DOHH2 (cell line): ENCODE results near the gene SEMA3E.

ENCODE experiments used
- H3F3A ChIP-seq: fragments of 200-600 bp; sonication (generic), shearing (Covaris generic); 2 replicates; pipeline ENCODE4 v1.6.0; 2016; ENCODE audit warnings: antibody characterized with exemption, mild to moderate bottlenecking; ENCODE audit not compliant: control insufficient read depth, insufficient read depth
- H3K27ac ChIP-seq: fragments of 200-600 bp; sonication (generic); 2 replicates; pipeline ENCODE4 v1.5.1; 2014; ENCODE audit warnings: low read depth, mild to moderate bottlenecking, low read length, moderate library complexity
- H3K27me3 ChIP-seq: fragments of 200-600 bp; sonication (generic); 2 replicates; pipeline ENCODE4 v1.6.1; 2014; ENCODE audit warnings: mild to moderate bottlenecking, low read length, mixed read lengths; ENCODE audit not compliant: control insufficient read depth
- H3K36me3 ChIP-seq: fragments of 200-600 bp; sonication (generic); 2 replicates; pipeline ENCODE4 v1.6.1; 2014; ENCODE audit warnings: mild to moderate bottlenecking, low read length, moderate library complexity, mixed read lengths; ENCODE audit not compliant: control insufficient read depth
- H3K4me1 ChIP-seq: fragments of 200-600 bp; sonication (generic); 2 replicates; pipeline ENCODE4 v1.6.1; 2014; ENCODE audit warnings: mild to moderate bottlenecking, low read length, mixed read lengths; ENCODE audit not compliant: control insufficient read depth
- H3K4me2 ChIP-seq: fragments of 200-600 bp; sonication (generic); 2 replicates; pipeline ENCODE4 v1.6.0; 2014; ENCODE audit warnings: mild to moderate bottlenecking, low read length, moderate library complexity
- H3K4me3 ChIP-seq: fragments of 200-600 bp; sonication (generic); 2 replicates; pipeline ENCODE4 v1.5.1; 2014; ENCODE audit warnings: mild to moderate bottlenecking, low read length, mixed read lengths
- H3K79me2 ChIP-seq: fragments of 200-600 bp; sonication (generic); 2 replicates; pipeline ENCODE4 v1.6.1; 2014; ENCODE audit warnings: mild to moderate bottlenecking, low read length, mixed read lengths; ENCODE audit not compliant: control insufficient read depth
- H3K9me2 ChIP-seq: fragments of 200-600 bp; sonication (generic); replicated peaks from 2 replicates; pipeline ENCODE4 v1.6.1; 2014; ENCODE audit warnings: mild to moderate bottlenecking, low read length, mixed read lengths; ENCODE audit not compliant: control insufficient read depth
- H3K9me3 ChIP-seq: fragments of 200-600 bp; sonication (generic); 2 replicates; pipeline ENCODE4 v1.6.1; 2014; ENCODE audit warnings: antibody characterized with exemption, low read length, mixed read lengths; ENCODE audit not compliant: control insufficient read depth, insufficient read depth
- H4K20me1 ChIP-seq: fragments of 200-600 bp; sonication (generic); 2 replicates; pipeline ENCODE4 v1.6.0; 2014; ENCODE audit warnings: low read depth, mild to moderate bottlenecking, antibody characterized with exemption, low read length, moderate library complexity; ENCODE audit not compliant: control insufficient read depth, insufficient read depth
- CTCF ChIP-seq: fragments of 200-600 bp; sonication (generic); IDR thresholded peaks from one replicate; pipeline ENCODE4 v1.5.1; 2014; ENCODE audit warnings: antibody characterized with exemption, mild to moderate bottlenecking, low read depth, low read length; ENCODE audit not compliant: poor library complexity, severe bottlenecking
- EZH2phosphoT487 ChIP-seq: fragments of 200-600 bp; sonication (generic); IDR thresholded peaks from 2 replicates; pipeline ENCODE4 v1.6.1; 2017; ENCODE audit warnings: borderline replicate concordance, mild to moderate bottlenecking, antibody characterized with exemption, low read length, moderate library complexity, mixed read lengths

The SEMA3E gene

GRCh38 chr7:83532219-83532618, 116.7 kb downstream of the SEMA3E start:
- Histone ChIP-seq H3K4me3 (no peak overlapping the region), H3K27me3 (no peaks in the 10 kb centered on the region), H4K20me1 (no peaks in the 10 kb centered on the region), H3K4me1 (no peaks in the 10 kb centered on the region), H3K9me3 (no peaks in the 10 kb centered on the region), H3K9me2 (no peaks in the 10 kb centered on the region), H3F3A (no peaks in the 10 kb centered on the region), H3K79me2 (no peaks in the 10 kb centered on the region), H3K36me3 (no peaks in the 10 kb centered on the region), H3K4me2 (no peak overlapping the region), H3K27ac (no peak overlapping the region)
- TF ChIP-seq CTCF (no peak), EZH2phosphoT487 (no peak)

- Histone ChIP-seq H3K4me1 (no peaks in the 10 kb centered on the region), H3K27ac (no peak overlapping the region), H3K9me2 (no peaks in the 10 kb centered on the region), H3F3A (no peaks in the 10 kb centered on the region), H3K4me2 (no peak overlapping the region), H3K79me2 (no peaks in the 10 kb centered on the region), H3K27me3 (no peaks in the 10 kb centered on the region), H3K4me3 (no peak overlapping the region), H4K20me1 (no peaks in the 10 kb centered on the region), H3K9me3 (no peaks in the 10 kb centered on the region), H3K36me3 (no peaks in the 10 kb centered on the region)
- TF ChIP-seq EZH2phosphoT487 (no peak), CTCF (no peak)
Observed at GRCh38 chr7:83531766-83532165, 117.2 kb downstream of the SEMA3E start.

- Histone ChIP-seq H3F3A (no peaks in the 10 kb centered on the region), H3K9me3 (no peaks in the 10 kb centered on the region), H3K4me1 (no peaks in the 10 kb centered on the region), H3K4me2 (no peak overlapping the region), H3K4me3 (no peak overlapping the region), H3K36me3 (no peaks in the 10 kb centered on the region), H3K27ac (no peak overlapping the region), H3K27me3 (no peaks in the 10 kb centered on the region), H3K79me2 (no peaks in the 10 kb centered on the region), H4K20me1 (no peaks in the 10 kb centered on the region), H3K9me2 (no peaks in the 10 kb centered on the region)
- TF ChIP-seq CTCF (no peak), EZH2phosphoT487 (no peak)
Observed at GRCh38 chr7:83528925-83529423, 120.0 kb downstream of the SEMA3E start.
